GM10248 (cell line): ENCODE measurements around the gene FAM229B.
"Not testable (repeated sequence)": the region's sequence is repeated elsewhere in the genome, so short reads cannot be mapped to it uniquely, and the experiment has no call there.

ENCODE experiments used
- CTCF ChIA-PET: fragments of 300-600 bp; sonication (Branson Sonifier 250); formaldehyde crosslinking; extraction: SDS; loops from one replicate; lab custom pipeline; 2021; ENCODE audit warnings: antibody characterized with exemption; lab: Yijun Ruan, JAX
- POLR2A ChIA-PET: fragments of 350-650 bp; sonication (Branson Sonifier 250); formaldehyde crosslinking; extraction: SDS; loops from one replicate; lab custom pipeline; 2020; ENCODE audit warnings: antibody characterized with exemption; lab: Yijun Ruan, JAX
- DNase-seq: peaks from one replicate; pipeline ENCODE4 v3.0.0; 2012; ENCODE audit errors: extremely low spot score
- CTCF ChIP-seq: IDR thresholded peaks from 2 replicates; pipeline ENCODE4 v1.5.1; 2012; ENCODE audit warnings: mild to moderate bottlenecking, low read depth; ENCODE audit errors: extremely low read depth, missing control alignments, control extremely low read depth

The FAM229B gene

GRCh38 chr6:112041535-112041934 is 45.9 kb upstream of the FAM229B start:
- POLR2A ChIA-PET: interaction anchor here (0.6 kb wide), 1 partner anchor 196 kb away, joined by 3 read pairs; no protein-coding TSS in a partner anchor
- no peak for DNase-seq
- CTCF ChIA-PET: interaction anchor here (1.0 to 7.5 kb wide), 25 partner anchors 9 to 782 kb away, joined by 3 to 101 read pairs (median 5); a partner anchor contains a TSS
- TF ChIP-seq CTCF: no peak

DNA sequence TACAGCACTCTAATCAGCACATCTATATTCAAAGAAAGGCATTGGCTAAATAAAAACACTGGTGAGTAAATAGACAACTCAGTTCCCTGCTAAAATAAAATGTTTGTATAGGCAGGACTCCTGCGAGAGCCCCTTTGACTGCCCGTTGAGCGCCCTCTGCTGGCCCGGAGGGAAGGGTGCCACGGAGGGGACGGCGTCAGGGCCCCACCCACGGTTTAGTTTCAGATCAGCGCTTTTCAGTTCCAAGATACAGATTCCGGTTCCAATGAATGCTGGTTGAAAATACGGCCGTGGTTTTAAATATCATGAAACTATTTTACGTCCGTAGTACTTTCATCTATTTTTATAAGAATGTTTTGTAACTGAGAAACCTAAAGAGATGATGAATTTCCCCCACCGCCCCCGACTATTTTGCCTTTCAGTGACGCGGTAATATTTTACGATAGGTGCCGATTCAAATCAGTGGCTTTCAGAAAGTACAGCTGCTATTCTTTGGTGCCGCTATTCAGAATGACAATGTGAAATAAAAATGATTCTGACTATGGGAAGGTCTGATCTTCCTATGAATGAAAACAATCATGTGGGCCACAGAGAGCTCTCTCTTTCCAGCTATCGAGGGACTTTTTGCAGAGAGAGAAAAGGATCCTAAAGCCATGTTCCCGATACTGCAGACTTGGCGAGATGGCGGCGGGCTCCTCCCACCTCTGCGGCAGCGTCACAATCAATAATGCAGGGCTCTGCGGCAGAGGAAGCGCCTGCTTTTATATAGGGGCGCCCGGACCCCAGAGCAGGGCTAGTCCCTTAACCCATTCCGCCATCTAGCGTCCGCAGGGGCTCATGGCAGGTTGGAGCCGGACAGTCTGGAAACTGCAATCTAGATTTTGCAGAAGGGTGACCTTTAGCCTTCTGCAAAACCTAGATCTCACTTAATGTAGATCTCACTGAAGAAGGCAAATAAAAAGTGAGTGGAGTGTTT is 44.1 kb upstream of the FAM229B start:
- ChIA-PET CTCF (interaction anchor here (0.6 to 7.5 kb wide), 56 partner anchors 11 to 1033 kb away, joined by 3 to 101 read pairs (median 4); partner anchors contain the start of genes CCN6, FAM229B and TUBE1), POLR2A (interaction anchor here (0.7 kb wide), 1 partner anchor 44 kb away, joined by 5 read pairs; the partner anchor contains the start of genes FAM229B and TUBE1)
- DNase-seq: peak; percentile 87
- TF ChIP-seq CTCF: peak; percentile 98

DNA sequence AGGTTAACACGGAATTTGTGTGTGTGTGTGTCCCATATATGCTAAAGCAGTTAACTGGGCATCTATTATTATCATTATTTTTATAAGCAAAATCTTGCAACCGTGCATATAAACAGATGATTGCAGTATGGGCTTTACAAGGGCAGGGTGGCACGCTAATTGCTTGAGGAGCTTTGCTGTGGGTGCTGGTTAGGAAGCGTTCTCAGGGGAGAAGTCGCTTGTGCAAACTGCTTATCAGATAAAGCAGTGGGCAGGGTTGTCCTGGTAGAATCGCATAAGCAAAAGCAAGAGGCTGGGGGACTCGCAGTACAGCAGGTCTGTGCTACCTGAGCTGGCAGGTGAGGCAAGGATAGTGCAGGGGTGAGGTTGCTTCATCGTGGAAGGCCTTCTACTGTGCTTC is 43.2 kb upstream of the FAM229B start:
- DNase-seq: no peak
- ChIA-PET CTCF (interaction anchor here (0.7 to 7.5 kb wide), 22 partner anchors 8 to 785 kb away, joined by 3 to 101 read pairs (median 6); partner anchors contain the start of gene CCN6), POLR2A (no interaction called here)
- TF ChIP-seq CTCF: no peak

DNA sequence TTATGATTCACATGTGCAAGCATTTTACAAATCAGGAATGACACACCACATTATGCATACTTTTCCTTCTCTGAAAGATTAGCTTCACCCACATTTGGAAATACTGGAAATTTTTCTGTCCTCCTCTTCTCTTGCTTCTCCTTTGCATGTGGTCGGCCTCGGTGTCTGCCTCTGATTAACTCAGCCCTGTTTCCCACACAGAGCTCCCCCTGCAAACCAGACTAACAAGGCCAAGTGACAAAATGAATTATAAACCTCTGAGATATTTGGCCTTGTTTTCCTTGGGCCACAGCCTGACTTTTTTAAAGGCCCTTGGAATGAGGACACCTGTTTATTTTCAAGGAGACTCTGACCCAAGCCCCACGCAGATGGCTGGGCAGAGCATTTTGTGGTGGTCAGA is 42.5 kb upstream of the FAM229B start:
- ChIA-PET CTCF (interaction anchor here (0.7 to 7.5 kb wide), 19 partner anchors 9 to 786 kb away, joined by 3 to 101 read pairs (median 7); partner anchors contain the start of gene CCN6), POLR2A (no interaction called here)
- no peak for TF ChIP-seq CTCF
- no peak for DNase-seq

- CTCF ChIA-PET, DNase-seq, POLR2A ChIA-PET: not testable (repeated sequence)
These were observed 39.9 kb upstream of the FAM229B start for GRCh38 chr6:112047523-112047922.

DNA sequence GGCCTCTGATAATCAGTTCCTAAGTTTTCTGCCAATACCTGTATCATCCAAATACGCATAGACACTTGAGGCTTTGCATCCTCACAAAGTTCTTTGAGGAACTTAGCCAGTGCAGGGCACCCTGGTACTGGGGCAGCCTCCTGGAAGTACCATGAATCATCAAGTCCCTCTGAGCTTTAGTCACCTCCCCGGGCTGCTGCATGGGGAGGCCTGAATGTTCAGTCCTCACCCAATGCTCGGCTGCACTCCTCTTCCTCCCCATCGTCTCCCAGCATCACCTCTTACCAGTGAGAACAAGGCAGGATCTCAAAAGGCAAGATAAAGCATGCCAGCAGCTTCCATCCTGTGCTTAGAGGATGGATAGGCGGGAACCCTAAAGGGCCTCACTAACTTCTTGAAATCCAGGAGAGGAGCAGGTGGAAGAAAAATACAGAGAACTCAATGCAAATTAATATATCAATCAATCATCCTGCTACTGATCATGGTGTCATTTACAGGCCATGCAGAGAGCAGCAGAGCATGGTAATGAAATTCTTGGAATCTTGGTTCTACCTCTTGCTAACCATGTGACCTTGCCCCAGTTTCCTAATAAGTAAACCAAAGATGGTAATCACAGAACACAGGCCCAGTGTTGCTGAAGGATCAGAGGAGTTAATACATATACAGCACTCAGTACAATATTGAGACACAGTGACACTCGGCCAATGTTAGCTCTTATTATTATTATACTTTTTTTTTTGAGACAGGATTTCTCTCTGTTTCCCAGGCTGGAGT is 38.2 kb upstream of the FAM229B start:
- TF ChIP-seq CTCF: no peak
- no peak for DNase-seq
- POLR2A ChIA-PET: no interaction called here
- CTCF ChIA-PET: interaction anchor here (1.1 to 2.5 kb wide), 7 partner anchors 8 to 339 kb away, joined by 3 to 15 read pairs (median 4); no protein-coding TSS in a partner anchor
